ENCODE data around the gene MAPK4. TPM values are rescaled to one million over a fixed set of nuclear protein-coding genes. Genes with fewer than 3 reads are reported as not detected.
"Not testable (repeated sequence)": the region's sequence is repeated elsewhere in the genome, so short reads cannot be mapped to it uniquely, and the experiment has no call there.

Gene MAPK4
- polyA plus RNA-seq, 10 donors = 5.1 to 16.2 (median 9.8) TPM

GRCh38 chr18:50571606-50572005 is 11.7 kb downstream of the MAPK4 start:
- no peak for DNase-seq

- DNase-seq = not testable (repeated sequence)
Observed at GRCh38 chr18:50573196-50573595, 13.3 kb downstream of the MAPK4 start.

DNA sequence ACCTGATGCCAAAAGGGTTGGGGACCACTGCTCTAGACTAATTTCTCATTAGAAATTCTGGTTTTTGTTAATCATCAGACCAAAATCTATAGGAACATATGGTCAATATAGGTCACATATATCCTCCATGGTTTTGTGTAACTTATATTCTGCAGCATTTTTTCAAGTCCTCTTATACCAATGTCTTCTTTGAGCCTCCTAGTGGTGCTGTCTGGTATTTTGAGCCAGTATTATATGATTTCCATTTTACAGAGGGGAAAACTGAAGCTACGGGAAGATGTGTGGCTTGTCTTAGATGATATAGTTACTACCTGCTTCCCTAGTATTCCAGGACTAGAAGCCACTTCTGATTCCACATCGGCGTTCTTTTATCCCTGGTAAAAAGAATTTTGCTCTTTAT is 13.8 kb downstream of the MAPK4 start:
- DNase-seq = no peak

GRCh38 chr18:50578030-50578429 is 18.1 kb downstream of the MAPK4 start:
- DNase-seq = no peak

GRCh38 chr18:50578651-50579050 is 18.8 kb downstream of the MAPK4 start:
- no peak for DNase-seq

DNA sequence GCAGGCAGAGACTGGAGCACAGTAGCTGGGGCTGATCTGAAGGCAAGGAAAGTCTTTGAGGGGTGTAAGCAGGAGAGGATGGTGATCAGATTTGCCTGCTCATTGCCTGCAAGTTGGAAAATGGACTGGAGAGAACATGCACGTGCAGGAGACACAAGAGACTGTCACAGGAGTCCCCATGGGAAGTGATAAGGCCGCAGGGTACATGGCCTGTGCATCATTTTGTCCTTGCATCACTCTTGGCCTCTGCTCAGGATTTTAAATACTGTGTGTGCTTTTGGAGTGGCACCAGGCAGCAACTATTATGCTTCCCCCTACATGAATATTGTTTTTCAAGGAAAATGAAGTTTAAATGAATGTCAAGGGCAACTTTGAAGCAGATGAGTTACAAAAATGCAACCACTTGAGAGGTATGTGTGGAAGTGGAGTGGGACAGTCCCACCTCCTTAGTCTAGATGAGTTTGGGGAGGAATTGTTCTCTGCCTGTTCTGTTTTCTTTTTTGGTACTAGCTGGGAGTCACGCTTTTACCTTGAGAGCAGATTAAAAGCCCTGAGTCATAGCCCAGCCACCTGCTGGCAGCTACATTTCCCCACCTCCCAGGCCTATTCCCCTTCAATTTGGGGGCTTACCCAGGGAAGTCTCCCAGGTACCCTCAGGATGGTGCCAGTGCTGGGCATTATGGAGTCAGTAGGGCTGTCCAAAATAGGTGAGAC is 19.3 kb downstream of the MAPK4 start:
- DNase-seq = no peak

- DNase-seq = no peak
Observed at GRCh38 chr18:50581517-50581916, 21.6 kb downstream of the MAPK4 start.

GRCh38 chr18:50582500-50582899 is 22.6 kb downstream of the MAPK4 start:
- peak in 1 of 3 donors; percentile 14 for DNase-seq

DNA sequence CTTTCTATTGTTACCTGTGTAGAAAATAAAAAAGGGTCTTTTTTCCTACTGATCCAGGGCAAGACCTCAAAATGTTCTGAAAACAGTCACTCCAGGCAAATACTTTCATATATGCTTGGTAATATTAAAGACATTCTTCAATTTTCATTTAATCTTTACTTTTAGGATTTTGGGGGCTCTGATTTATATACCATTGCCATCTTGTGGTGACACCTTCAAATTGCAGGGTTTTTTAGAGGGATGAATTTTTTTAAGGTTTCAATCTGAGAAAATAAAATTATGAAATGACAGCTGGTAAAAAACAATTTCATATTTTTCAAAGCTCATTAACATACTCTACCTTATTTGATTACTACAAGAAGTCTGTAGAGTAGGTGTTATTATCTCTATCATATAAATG is 26.8 kb downstream of the MAPK4 start:
- no peak for DNase-seq

DNA sequence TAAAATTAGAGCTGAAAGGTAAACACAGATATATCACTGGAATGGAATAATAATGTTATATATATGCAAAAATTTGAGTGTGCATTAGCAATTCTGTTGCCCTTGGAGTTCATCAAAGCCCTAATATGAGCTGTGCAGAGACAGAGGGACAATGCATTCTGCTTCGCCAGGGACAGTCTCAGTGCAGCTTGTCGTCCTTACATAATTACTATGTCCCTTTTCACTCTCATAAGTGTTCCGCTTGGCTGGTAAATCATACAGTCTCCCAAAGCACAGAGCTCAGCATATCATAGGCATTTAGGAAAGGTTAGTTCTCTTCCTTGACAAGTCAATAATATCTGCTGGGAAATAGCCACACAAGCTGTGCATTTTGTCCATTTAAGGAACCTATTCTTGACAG is 30.7 kb downstream of the MAPK4 start:
- DNase-seq = no peak

GRCh38 chr18:50594012-50594411 is 34.1 kb downstream of the MAPK4 start:
- DNase-seq = no peak

DNA sequence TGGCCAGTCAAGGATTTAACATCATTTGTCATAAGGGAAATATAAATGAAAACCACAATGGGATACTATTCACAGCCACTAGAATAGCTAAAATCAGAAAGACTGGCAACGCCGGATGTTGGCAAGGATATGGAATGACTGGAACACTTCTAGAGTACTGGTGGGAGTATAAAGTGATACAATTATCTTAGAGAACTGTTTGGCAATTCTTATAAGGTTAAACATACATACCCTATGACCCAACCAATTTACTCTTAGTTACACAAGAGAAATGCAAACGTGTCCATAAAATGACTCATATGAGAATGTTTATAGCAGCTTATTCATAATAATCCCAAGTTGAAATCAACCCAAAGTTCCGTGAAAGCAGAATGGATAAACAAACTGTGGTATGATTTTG is 35.1 kb downstream of the MAPK4 start:
- DNase-seq = no peak

DNA sequence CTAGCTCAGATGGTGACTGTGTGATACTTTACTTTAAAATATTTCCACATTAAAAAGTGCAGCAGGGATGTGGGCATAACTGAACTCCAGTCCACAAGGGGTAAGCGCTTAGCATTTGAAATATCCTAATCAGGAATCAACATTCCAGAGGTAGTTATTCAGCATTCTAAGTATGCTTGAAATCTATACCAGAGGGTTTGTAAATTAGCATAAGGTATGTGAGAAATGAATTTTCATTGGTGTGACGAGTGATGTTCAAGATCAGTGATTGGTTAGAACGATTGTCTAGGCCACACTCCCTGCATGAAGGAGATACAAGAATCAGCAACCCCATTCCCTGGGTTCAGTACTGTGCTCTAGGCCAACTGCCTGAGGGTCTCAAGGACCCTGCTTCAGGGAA is 42.6 kb downstream of the MAPK4 start:
- no peak for DNase-seq

DNA sequence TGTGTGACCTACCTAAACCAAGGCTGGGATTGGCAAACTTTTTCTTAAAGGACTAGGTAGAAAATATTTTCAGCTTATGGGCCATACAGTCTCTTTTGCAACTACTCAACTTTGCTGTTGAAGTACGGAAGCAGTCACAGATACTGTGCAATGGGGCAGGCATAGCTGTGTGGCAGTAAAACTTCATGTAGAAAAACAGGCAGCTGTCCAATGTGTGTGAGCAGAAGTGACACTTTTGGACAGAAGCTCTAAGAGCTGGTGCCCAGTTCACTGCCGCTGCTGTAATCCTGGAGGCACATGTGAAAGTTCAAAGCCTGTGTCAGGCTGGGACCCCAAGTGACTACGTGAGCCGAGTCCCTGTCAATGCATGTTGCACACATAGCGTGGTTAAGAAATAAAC is 46.7 kb downstream of the MAPK4 start:
- no peak for DNase-seq

DNA sequence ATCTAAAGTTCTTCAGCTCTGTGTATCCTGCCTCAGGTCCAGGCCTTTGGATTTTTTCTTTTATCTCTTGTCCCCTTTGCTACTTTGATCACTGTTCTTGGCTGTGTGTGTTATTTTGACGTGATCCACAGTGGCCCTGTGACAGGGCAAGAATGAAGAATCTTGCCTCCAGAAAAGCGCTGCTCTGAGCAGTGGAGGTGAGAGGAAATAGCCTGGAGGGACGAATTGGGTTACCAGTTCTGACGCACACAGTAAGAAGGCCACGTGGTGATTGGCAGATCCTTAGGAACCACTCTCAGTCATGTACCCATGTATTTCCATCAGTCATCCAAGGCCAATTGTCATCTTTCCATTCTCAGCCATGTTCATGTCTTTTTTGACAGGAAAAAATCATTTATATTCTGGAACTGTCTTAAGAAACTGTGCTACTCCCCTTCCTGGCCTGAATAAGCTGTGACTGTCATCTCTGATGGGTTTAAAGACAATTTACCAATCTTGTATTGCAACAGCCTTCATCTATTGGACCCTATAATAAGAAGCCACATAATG is 47.6 kb downstream of the MAPK4 start:
- no peak for DNase-seq

DNA sequence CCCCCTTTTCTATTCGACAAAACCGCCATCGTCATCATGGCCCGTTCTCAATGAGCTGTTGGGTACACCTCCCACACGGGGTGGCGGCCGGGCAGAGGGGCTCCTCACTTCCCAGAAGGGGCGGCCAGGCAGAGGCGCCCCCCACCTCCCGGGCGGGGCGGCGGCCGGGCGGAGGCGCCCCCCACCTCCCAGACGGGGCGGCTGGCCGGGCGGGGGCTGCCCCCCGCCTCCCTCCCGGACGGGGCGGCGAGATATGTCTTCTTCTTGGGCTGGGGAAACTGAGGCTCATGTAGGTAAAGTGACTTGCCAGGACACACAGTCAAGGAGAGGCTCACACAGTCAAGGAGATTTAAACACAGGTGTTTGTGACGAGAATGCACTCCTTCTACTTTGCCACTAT is 49.3 kb downstream of the MAPK4 start:
- DNase-seq = not testable (repeated sequence)

GRCh38 chr18:50610349-50610748 is 50.5 kb downstream of the MAPK4 start:
- no peak for DNase-seq

DNA sequence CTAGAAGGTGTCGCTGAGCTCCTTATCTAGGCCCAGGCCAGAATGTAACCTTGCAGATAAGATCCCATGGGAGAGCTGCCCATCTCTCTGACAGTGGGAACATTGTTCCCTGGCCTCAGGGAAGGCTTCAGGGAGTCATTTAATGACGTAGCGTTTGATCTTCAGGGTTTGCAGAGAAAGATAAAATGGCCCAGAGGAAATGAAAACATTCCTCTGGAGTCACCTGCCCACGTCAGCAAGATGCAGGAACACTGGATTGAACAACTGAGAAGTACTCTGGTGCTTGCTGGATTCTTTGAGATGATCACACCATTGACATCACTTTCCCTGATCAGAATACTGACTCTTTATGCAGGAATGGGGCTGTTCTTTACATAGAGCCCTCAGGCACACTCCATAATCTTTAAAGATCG is 51.6 kb downstream of the MAPK4 start:
- DNase-seq = no peak

DNA sequence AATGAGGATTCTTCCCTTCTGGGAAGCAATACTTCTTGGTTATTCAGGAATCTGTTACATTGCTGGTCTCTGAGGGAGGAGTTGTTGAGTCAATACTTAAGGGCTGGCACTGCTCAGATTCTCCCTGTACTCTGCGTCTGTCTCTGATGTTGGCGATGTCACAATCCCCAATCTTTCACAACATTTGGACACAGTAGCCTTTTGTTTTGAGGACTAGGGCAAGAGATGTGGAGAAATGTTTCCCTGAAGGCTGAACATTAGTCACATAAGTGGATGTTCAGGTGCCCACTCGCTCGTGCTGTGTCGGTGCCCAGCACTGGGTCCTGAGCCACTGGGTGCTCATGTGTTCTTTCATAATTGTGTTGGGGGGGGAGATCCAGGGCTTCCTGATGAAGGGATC is 55.0 kb downstream of the MAPK4 start:
- no peak for DNase-seq

GRCh38 chr18:50616484-50617048 is 56.7 kb downstream of the MAPK4 start:
- no peak for DNase-seq

DNA sequence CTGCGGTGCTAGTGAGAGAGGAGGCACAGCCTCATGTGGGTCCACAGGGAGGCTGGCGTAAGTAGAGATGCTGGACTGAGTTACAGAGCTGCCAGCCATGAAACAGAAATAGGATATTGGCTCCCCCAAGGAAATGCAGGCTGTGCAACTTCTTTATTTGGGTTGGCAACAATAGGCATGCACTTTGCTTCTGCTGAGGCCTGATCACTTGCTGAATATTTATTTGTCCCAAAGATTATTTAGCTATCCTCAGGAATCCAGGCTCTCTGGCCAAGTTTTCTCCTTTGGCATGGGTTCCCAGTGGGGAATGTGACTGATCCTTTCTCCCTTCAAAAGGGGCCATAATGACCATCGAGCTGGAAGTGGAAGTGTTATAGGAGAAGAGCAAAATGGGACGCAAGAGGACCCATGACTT is 60.0 kb downstream of the MAPK4 start:
- DNase-seq = no peak

DNA sequence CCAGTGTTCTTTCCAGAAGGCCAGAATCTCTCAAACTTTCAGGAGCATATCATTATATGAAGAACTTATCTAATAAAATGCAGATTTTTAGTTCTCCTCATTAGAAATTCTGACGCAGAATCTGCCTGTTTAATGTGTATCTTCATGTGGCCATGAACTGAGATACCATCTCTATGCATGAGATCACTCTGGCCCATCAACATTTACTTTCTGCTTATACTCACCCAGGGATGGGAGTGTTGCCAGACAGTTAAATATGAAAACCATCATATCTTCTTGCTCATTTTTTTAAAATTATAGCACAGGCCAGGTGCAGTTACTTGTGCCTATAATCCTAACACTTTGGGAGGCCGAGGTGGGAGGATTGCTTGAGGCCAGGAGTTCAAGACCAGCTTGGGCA is 60.4 kb downstream of the MAPK4 start:
- no peak for DNase-seq

- DNase-seq = no peak
Observed at GRCh38 chr18:50621366-50621765, 61.5 kb downstream of the MAPK4 start.

DNA sequence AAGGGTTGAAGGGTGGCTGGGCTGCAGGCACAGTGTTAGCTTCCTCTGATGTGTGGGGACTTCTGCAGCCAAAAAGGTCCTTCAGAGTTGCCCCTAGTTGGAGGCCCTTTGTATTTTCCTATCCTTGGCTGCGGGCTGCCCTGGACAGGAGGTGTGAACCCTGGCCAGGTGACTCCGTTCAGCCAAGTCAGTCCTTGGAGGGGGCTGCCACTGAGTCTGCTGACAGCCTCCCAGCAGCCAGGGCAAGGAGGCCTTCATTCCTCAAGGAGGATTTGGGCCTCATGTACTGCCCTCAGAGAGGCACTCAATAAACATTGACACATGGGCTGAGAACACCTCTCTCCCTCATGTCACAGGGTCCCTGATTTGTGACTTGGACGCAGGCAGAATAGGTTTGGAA is 62.4 kb downstream of the MAPK4 start:
- no peak for DNase-seq

Measured in muscle of back (tissue), 11 donors.